AG09319 (cell line): ENCODE results near the gene FGF1.

Source experiments
- DNase-seq: peaks from one replicate; pipeline ENCODE4 v3.0.0-alpha.2; 2010; ENCODE audit warnings: low read depth; ENCODE audit errors: extremely low read depth
- TF ChIP-seq, protein P1 (sequence below): IDR thresholded peaks from 2 replicates; pipeline ENCODE4 v1.5.1; 2011; ENCODE audit warnings: low read depth, mild to moderate bottlenecking, inconsistent platforms, low read length, moderate library complexity

The FGF1 gene

DNA sequence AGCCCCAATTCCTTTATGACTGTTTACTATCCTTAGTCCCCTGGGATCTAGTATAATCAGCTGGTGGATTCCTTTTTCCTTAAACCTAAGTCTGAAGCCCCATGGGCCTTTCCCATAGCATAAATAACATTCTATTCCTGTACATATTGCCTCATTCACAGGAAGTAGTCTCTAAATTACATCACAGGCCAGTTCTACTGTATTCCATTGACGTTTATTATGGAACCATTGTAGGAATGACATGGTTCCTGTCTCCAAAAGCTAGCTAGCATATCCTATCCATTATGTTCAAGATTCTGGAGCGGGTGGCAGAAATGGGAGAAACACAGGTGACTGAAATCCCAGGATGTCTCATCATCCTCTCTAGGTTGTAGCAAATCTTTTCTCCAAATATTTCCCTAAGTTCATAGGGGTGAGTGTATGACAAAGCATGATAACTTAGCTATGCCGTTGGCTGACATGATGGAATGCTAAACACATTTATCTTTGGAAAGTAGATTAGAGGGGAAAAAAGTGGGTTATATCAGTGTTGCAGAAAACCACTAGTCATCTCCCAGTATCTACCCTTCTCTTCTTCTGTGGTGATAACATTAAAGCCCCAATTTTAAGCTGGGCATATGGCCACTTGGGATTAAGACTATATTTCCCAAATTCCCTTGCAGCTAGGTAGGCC is 140.1 kb downstream of the FGF1 start:
- DNase-seq: no peak
- TF ChIP-seq, protein P1, sequence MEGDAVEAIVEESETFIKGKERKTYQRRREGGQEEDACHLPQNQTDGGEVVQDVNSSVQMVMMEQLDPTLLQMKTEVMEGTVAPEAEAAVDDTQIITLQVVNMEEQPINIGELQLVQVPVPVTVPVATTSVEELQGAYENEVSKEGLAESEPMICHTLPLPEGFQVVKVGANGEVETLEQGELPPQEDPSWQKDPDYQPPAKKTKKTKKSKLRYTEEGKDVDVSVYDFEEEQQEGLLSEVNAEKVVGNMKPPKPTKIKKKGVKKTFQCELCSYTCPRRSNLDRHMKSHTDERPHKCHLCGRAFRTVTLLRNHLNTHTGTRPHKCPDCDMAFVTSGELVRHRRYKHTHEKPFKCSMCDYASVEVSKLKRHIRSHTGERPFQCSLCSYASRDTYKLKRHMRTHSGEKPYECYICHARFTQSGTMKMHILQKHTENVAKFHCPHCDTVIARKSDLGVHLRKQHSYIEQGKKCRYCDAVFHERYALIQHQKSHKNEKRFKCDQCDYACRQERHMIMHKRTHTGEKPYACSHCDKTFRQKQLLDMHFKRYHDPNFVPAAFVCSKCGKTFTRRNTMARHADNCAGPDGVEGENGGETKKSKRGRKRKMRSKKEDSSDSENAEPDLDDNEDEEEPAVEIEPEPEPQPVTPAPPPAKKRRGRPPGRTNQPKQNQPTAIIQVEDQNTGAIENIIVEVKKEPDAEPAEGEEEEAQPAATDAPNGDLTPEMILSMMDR: no peak

DNA sequence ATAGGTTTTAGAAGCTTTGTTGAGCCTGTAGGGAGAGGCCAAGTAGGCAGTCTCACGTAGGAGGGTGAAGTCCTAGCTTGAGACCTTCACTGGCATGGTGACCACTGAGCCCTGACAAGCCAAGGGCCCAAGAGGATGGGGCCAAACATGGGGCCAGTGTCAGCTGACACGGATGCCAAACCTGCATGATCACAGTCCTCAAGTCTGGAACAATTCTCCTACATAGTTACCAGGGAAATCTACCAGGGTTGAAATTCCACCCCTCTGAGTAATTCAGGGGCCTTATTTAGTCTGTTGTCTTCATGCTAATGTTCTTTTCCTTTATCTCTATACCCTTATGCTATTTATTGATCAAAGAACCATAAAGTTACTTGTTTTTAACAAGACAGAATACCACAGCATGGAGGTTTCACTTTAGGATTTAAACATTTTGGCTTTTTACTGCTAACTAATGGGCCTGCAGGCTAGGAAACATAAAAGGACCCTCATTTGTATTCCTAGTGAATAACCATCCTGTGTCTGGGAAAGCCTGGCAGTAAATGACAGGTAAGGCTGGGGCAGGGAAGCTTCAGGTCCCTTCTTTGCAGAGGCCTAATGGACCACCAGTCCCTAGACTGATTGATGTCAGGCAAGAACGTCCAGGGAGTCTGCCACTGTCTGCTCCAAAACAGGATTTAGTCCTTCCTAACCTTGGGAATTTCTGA is 140.8 kb downstream of the FGF1 start:
- TF ChIP-seq, protein P1: no peak
- no peak for DNase-seq

DNA sequence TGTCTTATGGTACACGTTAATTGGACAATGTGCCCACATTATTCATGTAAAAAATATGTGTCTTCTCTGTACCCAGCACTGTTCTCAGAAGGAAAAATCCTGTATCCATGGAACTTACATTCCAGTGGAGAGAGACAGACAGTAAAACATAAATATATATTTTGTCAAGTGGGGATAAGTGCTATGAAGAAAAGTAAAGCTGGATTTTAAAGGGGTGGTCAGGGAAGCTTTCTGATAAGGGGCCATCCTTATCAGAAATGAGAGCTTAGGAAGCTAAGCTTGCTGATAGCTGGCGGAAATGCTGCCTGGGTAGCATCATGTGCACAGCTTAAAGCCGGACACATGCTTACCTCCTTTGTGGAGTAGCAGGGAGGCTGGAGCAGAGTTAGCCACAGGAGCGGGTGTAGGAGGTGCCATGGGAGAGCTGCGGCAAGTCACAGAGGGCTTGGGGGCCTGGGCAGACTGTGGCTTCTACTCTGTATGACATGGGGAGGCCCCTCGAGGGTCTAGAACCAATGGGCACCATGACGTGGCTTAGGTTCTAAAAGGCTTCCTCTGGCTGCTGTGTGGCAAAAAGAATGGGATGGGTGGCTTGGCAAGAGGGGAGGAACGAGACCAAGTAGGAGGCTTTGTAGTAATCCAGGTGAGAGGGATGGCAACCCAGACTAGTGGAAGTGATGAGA is 141.7 kb downstream of the FGF1 start:
- TF ChIP-seq, protein P1: no peak
- DNase-seq: no peak

DNA sequence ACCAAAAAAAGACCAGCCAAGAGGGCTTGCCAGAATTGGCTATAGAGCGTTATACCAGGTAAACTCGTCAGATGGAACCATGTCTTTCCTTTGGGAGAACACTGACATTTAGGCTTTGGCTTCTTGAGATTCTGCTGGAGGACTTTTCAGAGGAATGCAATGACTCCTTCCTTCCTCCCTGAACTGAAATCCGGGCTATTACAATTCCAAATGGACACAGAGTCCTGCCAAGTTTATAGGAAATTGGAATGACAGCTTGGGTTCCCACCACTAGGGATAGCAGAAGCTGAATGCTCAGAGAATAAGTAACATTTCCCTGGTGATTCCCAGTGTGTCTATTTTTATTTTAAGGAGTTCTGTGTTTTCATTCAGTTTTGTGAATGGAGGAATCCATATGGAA is 143.0 kb downstream of the FGF1 start:
- TF ChIP-seq, protein P1: no peak; the same call in 1 of the 2 replicates

More for the DNA sequence above, 143.0 kb downstream of the FGF1 start:
- no peak for DNase-seq
